ENCODE results near the gene FARS2.

DNA sequence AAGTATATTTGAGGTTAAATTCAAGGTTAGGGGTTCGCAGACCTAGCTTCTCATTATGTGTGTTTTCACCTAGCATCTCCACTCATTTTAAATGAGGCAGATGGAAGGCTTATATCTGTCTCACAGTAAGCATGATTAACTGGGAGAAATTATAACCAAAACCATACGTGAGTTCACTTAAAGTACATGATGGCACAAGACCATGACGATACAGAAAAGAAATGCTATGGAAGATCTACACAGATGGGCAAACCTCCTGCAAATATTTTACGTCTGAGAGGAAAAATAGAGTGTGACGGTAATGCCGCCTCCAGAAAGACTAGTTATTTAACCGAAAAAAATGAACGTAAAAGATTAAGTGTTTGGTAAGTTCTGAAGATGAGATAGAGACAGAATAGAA, 337.8 kb downstream of the FARS2 start:
- TF ChIP-seq, protein P1, sequence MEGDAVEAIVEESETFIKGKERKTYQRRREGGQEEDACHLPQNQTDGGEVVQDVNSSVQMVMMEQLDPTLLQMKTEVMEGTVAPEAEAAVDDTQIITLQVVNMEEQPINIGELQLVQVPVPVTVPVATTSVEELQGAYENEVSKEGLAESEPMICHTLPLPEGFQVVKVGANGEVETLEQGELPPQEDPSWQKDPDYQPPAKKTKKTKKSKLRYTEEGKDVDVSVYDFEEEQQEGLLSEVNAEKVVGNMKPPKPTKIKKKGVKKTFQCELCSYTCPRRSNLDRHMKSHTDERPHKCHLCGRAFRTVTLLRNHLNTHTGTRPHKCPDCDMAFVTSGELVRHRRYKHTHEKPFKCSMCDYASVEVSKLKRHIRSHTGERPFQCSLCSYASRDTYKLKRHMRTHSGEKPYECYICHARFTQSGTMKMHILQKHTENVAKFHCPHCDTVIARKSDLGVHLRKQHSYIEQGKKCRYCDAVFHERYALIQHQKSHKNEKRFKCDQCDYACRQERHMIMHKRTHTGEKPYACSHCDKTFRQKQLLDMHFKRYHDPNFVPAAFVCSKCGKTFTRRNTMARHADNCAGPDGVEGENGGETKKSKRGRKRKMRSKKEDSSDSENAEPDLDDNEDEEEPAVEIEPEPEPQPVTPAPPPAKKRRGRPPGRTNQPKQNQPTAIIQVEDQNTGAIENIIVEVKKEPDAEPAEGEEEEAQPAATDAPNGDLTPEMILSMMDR (conservative IDR thresholded peaks at IDR 0.05; ENCODE audit: low read length): no peak
- TF ChIP-seq EZH2phosphoT487 (IDR thresholded peaks at IDR 0.05; ENCODE audit: borderline replicate concordance, low read depth, low read length): no peak
